T-helper 17 cell (primary cell): ENCODE data around the gene WDR90. TPM values are rescaled to one million over a fixed set of nuclear protein-coding genes. Genes with fewer than 3 reads are reported as not detected.

ENCODE experiments used
- ATAC-seq: fragments of 150-1000 bp; cut with Tn5 transposase; 2 replicates; pipeline ENCODE4 v1.10.0; 2021; ENCODE audit warnings: mild to moderate bottlenecking, moderate library complexity
- DNase-seq, 3 donors: peaks; one replicate each; pipeline versions ENCODE4 v3.0.0 to v3.0.0-alpha.2; 2020 to 2021
- H3K9me3 ChIP-seq: one replicate; pipeline ENCODE4 v1.7.0; 2013; ENCODE audit warnings: low read length, mild to moderate bottlenecking; ENCODE audit not compliant: control insufficient read depth, poor library complexity, severe bottlenecking
- H3K27ac Mint-ChIP-seq: one replicate; pipeline ENCODE4 v1.8.0; 2022; ENCODE audit warnings: mild to moderate bottlenecking, moderate library complexity, mixed read lengths
- H3K27me3 Mint-ChIP-seq: one replicate; pipeline ENCODE4 v1.8.0; 2022; ENCODE audit warnings: mixed read lengths
- H3K36me3 Mint-ChIP-seq: one replicate; pipeline ENCODE4 v1.8.0; 2022; ENCODE audit warnings: low read depth, mixed read lengths
- H3K4me1 Mint-ChIP-seq: one replicate; pipeline ENCODE4 v1.8.0; 2022; ENCODE audit warnings: mild to moderate bottlenecking, mixed read lengths
- H3K4me3 Mint-ChIP-seq: one replicate; pipeline ENCODE4 v1.8.0; 2022; ENCODE audit warnings: mild to moderate bottlenecking, moderate library complexity, mixed read lengths
- total RNA-seq, 4 donors: library from RNA in 2 of 4; stranded (reverse) in 2 of 4; gene quantifications; one replicate each; pipeline ENCODE4 v1.2.3 and lab custom pipeline; 2022 to 2026

WDR90 gene
- total RNA-seq, 2 donors from 2014 or later = 11.1 to 15.3 TPM

DNA sequence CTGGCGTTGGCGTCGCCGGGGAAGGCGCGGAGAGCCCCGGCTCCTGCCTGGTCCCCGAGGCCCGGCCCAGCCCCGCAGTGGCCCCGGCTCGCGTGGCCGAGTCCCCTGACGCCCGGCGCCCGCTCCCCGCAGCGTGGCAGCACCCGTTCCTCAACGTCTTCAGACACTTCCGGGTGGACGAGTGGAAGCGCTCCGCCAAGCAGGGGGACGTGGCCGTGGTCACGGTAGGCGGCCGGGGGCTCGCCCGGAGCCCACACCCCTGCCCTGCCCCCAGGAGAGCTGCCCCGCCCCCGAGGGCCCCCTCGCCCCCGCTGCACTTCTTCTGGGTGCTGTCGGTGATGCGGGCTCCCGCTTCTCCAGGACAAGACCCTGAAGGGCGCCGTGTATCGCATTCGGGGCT lies 466 bp downstream of the WDR90 start:
- peak overlapping the region; percentile 4 for H3K27ac Mint-ChIP-seq
- H3K27me3 Mint-ChIP-seq = no peaks in the 10 kb centered on the region
- peaks cover 8% of the 10 kb centered on the region for H3K4me1 Mint-ChIP-seq
- no peaks in the 10 kb centered on the region for H3K36me3 Mint-ChIP-seq
- ATAC-seq = peak; percentile 7
- H3K9me3 ChIP-seq = no peaks in the 10 kb centered on the region
- no peak for DNase-seq
- H3K4me3 Mint-ChIP-seq = peak overlapping the region; percentile 78

GRCh38 chr16:651844-652243 lies 2.7 kb downstream of the WDR90 start:
- no peaks in the 10 kb centered on the region for H3K9me3 ChIP-seq
- Mint-ChIP-seq H3K4me1 (peaks cover 5% of the 10 kb centered on the region), H3K27ac (no peak overlapping the region), H3K27me3 (no peaks in the 10 kb centered on the region), H3K4me3 (peak overlapping the region; percentile 66), H3K36me3 (no peaks in the 10 kb centered on the region)
- no peak for DNase-seq
- no peak for ATAC-seq

DNA sequence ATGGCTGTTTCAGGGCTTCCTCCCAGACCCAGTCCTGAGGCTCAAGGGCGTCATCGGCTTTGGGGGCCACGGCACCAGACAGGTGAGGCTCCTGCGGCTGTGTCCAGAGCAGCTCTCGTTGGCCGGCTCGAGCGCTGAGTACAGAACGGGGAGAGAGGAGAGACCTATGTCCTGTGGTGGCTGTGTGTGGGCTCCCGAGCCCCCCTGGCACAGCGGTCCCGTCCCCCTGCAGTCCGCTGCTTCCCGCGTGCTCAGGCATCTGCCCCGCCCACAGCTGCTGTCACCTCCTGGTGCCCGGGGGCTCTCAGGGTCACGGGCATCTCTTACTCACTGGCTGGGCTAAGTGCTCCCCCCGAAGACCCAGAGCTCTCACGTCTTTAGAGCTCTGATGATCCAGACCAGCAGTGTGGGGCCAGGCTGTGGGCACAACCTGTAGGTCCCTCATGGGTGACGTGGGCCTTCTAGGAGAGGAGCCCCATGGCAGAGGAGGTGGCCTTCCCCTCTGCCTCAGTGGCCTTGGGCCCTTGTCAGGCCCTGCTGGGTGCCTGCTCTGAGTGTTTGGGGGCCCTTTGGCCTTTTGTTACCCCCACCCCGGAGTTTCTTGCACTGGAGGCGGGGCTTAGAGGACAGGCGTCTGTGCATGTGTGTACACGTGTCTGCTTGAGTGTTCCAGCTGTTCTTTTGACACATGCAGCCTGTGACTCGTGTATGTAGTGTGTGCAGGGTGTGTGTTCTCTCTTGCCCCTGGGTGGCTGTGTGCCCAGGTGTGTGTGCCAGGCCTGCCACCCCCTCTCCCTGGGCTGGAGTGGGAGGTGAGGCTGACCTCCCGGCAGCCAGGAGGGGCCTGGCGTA lies 3.5 kb downstream of the WDR90 start:
- Mint-ChIP-seq H3K36me3 (no peaks in the 10 kb centered on the region), H3K4me3 (peak overlapping the region; percentile 31), H3K4me1 (peaks cover 5% of the 10 kb centered on the region), H3K27ac (no peak overlapping the region), H3K27me3 (no peaks in the 10 kb centered on the region)
- ATAC-seq (no peak), DNase-seq (no peak)
- H3K9me3 ChIP-seq = no peaks in the 10 kb centered on the region

DNA sequence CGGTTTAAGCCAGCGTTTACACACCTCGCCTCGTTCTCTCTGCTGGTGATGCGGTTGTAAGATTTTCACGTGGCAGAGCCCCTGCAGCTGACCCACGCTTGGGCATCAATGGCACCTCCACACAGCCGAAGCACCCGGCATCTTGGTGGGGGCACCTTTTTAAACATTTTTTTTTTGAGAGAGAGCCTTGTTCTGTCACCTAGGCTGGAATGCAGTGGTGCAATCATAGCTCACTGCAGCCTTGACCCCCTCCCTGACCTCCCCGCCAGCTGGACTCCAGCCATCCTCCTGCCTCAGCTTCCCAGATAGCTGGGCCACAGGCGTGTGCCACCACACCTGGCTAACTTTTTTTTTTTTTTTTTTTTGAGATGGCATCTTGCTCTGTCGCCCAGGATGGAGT lies 4.9 kb downstream of the WDR90 start:
- no peaks in the 10 kb centered on the region for H3K9me3 ChIP-seq
- ATAC-seq (no peak), DNase-seq (no peak)
- no peak overlapping the region for H3K27ac Mint-ChIP-seq
- no peaks in the 10 kb centered on the region for H3K4me1 Mint-ChIP-seq
- H3K36me3 Mint-ChIP-seq = no peaks in the 10 kb centered on the region
- no peaks in the 10 kb centered on the region for H3K27me3 Mint-ChIP-seq
- no peak overlapping the region for H3K4me3 Mint-ChIP-seq

DNA sequence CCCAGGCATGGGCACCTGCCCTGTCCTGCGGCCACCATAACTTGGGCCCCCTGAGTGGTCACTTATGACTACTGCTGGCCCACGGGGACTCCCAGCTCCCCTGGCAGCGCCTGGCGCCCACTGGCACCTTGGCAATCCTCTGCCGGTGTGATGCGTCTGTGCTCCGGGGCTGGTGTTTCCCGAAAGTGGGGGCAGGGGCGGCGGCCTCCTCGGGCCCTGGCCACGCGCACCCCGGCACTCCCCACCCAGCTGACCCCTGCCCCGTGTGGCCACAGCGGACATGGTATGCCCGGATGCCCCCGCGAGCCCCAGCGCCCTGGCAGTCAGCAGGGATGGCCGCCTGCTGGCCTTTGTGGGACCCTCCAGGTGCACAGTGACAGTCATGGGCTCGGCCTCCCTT lies 8.3 kb downstream of the WDR90 start:
- Mint-ChIP-seq H3K4me1 (peaks cover 5% of the 10 kb centered on the region), H3K36me3 (no peaks in the 10 kb centered on the region), H3K4me3 (no peak overlapping the region), H3K27ac (no peak overlapping the region), H3K27me3 (no peaks in the 10 kb centered on the region)
- DNase-seq (no peak), ATAC-seq (no peak)
- no peaks in the 10 kb centered on the region for H3K9me3 ChIP-seq

DNA sequence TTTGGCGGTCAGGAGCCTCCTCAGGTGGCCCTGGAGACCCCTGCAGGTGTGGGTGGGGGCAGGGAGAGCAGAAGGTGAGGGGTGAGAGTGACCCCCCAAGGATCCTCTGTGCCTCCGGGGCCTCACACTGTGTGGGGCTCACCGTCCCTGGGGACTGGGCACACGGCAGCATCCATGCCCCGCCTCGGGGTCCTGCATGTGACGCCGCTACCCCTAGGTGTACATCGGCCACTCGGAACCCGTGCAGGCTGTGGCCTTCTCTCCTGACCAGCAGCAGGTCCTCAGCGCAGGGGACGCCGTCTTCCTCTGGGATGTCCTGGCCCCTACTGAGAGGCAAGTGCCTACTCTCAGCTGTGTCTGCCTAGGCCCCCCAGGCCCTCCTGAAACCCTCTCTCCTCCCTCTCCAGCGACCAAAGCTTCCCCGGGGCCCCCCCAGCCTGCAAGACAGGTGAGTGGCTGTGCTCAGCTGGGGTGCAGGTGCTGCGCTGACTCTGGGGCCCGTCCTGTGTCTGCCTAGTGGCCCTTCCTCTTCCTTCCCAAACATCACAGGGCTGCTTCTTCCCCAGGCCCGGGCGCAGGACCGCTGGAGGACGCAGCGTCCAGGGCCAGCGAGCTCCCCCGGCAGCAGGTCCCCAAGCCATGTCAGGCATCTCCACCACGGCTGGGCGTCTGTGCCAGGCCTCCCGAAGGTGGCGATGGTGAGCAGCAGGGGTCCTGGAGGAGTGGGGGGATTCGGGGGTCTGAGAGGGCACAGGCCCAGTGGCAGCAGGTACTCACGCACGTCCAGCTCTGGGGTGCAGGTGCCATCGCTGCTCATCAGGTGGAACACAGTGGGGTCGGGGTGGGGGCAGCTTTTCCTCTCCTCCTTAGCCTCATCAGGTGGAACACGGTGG lies 9.8 kb downstream of the WDR90 start:
- no peaks in the 10 kb centered on the region for H3K9me3 ChIP-seq
- H3K4me1 Mint-ChIP-seq = peaks cover 5% of the 10 kb centered on the region
- DNase-seq (no peak), ATAC-seq (no peak)
- no peaks in the 10 kb centered on the region for H3K27me3 Mint-ChIP-seq
- no peak overlapping the region for H3K27ac Mint-ChIP-seq
- H3K4me3 Mint-ChIP-seq = no peak overlapping the region
- H3K36me3 Mint-ChIP-seq = no peaks in the 10 kb centered on the region

DNA sequence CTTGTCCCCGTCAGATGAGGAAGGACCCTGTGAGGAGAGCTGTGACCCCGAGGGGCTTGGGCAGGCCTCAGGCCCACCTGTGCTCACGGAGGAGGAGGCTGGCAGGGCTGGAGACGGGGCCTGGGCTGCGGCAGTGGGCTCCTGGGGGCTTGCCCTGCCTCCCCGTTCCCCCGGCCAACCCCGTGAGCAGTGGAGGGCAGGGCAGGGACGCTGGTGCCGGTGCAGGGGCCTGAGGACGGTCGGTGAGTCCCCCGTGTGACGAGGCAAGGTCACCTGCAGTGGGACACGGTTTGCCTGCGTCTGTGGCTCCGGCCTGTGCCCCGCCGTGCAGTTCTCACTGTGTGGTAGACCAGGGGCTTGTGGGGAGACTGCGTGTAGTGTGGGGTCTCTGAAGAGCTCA lies 10.5 kb downstream of the WDR90 start:
- peaks cover 5% of the 10 kb centered on the region for H3K4me1 Mint-ChIP-seq
- H3K9me3 ChIP-seq = no peaks in the 10 kb centered on the region
- H3K27me3 Mint-ChIP-seq = no peaks in the 10 kb centered on the region
- DNase-seq (no peak), ATAC-seq (no peak)
- no peak overlapping the region for H3K27ac Mint-ChIP-seq
- H3K36me3 Mint-ChIP-seq = no peaks in the 10 kb centered on the region
- H3K4me3 Mint-ChIP-seq = no peak overlapping the region

GRCh38 chr16:660132-660458 lies 10.9 kb downstream of the WDR90 start:
- no peaks in the 10 kb centered on the region for H3K27me3 Mint-ChIP-seq
- ATAC-seq (peak; percentile 4), DNase-seq (no peak)
- peaks cover 5% of the 10 kb centered on the region for H3K4me1 Mint-ChIP-seq
- no peak overlapping the region for H3K27ac Mint-ChIP-seq
- H3K36me3 Mint-ChIP-seq = no peaks in the 10 kb centered on the region
- no peak overlapping the region for H3K4me3 Mint-ChIP-seq
- no peaks in the 10 kb centered on the region for H3K9me3 ChIP-seq

GRCh38 chr16:660459-661183 lies 11.5 kb downstream of the WDR90 start:
- DNase-seq (peak; percentile 60 to 70 (median 65)), ATAC-seq (peak; percentile 79)
- no peak overlapping the region for H3K4me3 Mint-ChIP-seq
- peaks cover 5% of the 10 kb centered on the region for H3K4me1 Mint-ChIP-seq
- H3K9me3 ChIP-seq = no peaks in the 10 kb centered on the region
- no peak overlapping the region for H3K27ac Mint-ChIP-seq
- H3K36me3 Mint-ChIP-seq = no peaks in the 10 kb centered on the region
- no peaks in the 10 kb centered on the region for H3K27me3 Mint-ChIP-seq

GRCh38 chr16:661184-661821 lies 12.1 kb downstream of the WDR90 start:
- Mint-ChIP-seq H3K4me3 (no peak overlapping the region), H3K36me3 (no peaks in the 10 kb centered on the region), H3K4me1 (peaks cover 5% of the 10 kb centered on the region), H3K27me3 (no peaks in the 10 kb centered on the region), H3K27ac (no peak overlapping the region)
- DNase-seq (no peak), ATAC-seq (no peak)
- no peaks in the 10 kb centered on the region for H3K9me3 ChIP-seq

GRCh38 chr16:662095-662494 lies 12.9 kb downstream of the WDR90 start:
- H3K4me3 Mint-ChIP-seq = no peak overlapping the region
- peaks cover 5% of the 10 kb centered on the region for H3K4me1 Mint-ChIP-seq
- H3K27me3 Mint-ChIP-seq = no peaks in the 10 kb centered on the region
- ATAC-seq = no peak
- no peaks in the 10 kb centered on the region for H3K9me3 ChIP-seq
- DNase-seq = no peak
- no peaks in the 10 kb centered on the region for H3K36me3 Mint-ChIP-seq
- no peak overlapping the region for H3K27ac Mint-ChIP-seq

DNA sequence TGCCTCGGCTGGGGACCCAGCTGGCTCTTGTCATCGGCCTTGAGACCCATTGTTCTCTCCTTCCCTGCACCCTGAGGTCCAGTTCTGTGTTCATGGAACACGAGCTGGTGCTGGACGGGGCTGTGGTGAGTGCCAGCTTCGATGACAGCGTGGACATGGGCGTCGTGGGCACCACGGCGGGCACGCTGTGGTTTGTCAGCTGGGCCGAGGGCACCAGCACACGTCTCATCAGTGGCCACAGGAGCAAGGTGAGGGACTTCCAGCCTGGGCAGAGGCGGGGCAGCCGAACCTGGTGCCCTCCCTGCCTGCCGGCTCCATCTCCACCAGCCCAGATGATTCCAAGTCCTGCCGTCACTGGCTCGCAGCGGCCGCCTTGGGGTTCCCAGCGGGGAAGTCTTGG lies 13.4 kb downstream of the WDR90 start:
- H3K4me3 Mint-ChIP-seq = no peak overlapping the region
- no peak for ATAC-seq
- peaks cover 5% of the 10 kb centered on the region for H3K4me1 Mint-ChIP-seq

DNA sequence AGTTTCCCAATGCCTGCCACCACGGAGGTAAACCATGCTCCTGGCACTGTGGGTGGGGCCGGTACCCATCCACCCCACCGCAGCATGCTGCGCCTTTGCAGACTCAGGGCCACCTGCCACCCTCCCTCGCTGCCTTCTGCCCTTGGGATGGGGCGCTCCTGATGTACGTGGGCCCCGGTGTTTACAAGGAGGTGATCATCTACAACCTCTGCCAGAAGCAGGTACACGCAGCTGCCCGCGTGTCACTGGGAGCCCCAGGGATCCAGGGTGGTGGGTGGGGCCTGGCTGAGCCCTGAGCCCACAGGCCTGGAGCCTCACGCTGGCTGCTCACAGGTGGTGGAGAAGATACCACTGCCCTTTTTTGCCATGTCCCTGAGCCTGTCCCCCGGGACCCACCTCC lies 17.4 kb downstream of the WDR90 start:
- ATAC-seq (no peak), DNase-seq (no peak)
- Mint-ChIP-seq H3K27ac (no peak overlapping the region), H3K4me3 (no peak overlapping the region), H3K4me1 (peaks cover 7% of the 10 kb centered on the region), H3K36me3 (no peaks in the 10 kb centered on the region), H3K27me3 (no peaks in the 10 kb centered on the region)
- no peaks in the 10 kb centered on the region for H3K9me3 ChIP-seq

More for the DNA sequence above, 13.4 kb downstream of the WDR90 start:
- Mint-ChIP-seq H3K36me3 (no peaks in the 10 kb centered on the region), H3K27ac (no peak overlapping the region), H3K27me3 (no peaks in the 10 kb centered on the region)
- H3K9me3 ChIP-seq = no peaks in the 10 kb centered on the region
- DNase-seq = no peak
